ENCODE results near the gene PHF14. TPM values are rescaled to one million over a fixed set of nuclear protein-coding genes. Genes with fewer than 3 reads are reported as not detected.

PHF14 gene
- total and polyA plus RNA-seq, 2 donors (not counting 1 experiment from before 2014, with no cell fraction given): 9.6 to 43.7 TPM

GRCh38 chr7:11127114-11127785 lies 153.6 kb downstream of the PHF14 start:
- Mint-ChIP-seq H3K4me1 (peaks cover 9% of the 10 kb centered on the region), H3K27me3 (no peaks in the 10 kb centered on the region), H3K4me3 (no peak overlapping the region), H3K27ac (no peak overlapping the region), H3K9me3 (ENCODE audit: insufficient read depth) (no peaks in the 10 kb centered on the region)
- intact Hi-C loops (cut with micrococcal nuclease): no loop called here
- H3K36me3 ChIP-seq (replicated peaks in 1 of 2; ENCODE audit: control extremely low read depth in 1 of 2, control insufficient read depth in 1 of 2, extremely low read depth in 1 of 2, insufficient read depth in 2 of 2, low read length in 1 of 2): no peaks in the 10 kb centered on the region
- no peak overlapping the region for H3K4me2 ChIP-seq (replicated peaks; ENCODE audit: low read depth, low read length, poor library complexity, severe bottlenecking)
- no peak overlapping the region for H3K9ac ChIP-seq (ENCODE audit: low read length)
- H2AFZ ChIP-seq (ENCODE audit: insufficient read depth, low read depth, low read length, poor library complexity, severe bottlenecking): no peak overlapping the region
- H3K27me3 ChIP-seq (replicated peaks in 1 of 4; ENCODE audit: control extremely low read depth in 1 of 4, control insufficient read depth in 3 of 4, insufficient read depth in 4 of 4, low read length in 3 of 4): no peaks in the 10 kb centered on the region
- H3K4me3 ChIP-seq (ENCODE audit: control extremely low read depth in 1 of 5, extremely low read depth in 1 of 5, insufficient read depth in 1 of 5, low read depth in 2 of 5, low read length in 4 of 5): no peak overlapping the region
- TF ChIP-seq EZH2 (IDR thresholded peaks at IDR 0.05; ENCODE audit: borderline replicate concordance, insufficient read depth, low read depth, low read length, poor library complexity, severe bottlenecking) (no peak), CTCF (IDR thresholded peaks at IDR 0.05) (no peak)
- CTCF ChIA-PET: no interaction called here
- H3K9me3 ChIP-seq (ENCODE audit: control extremely low read depth in 1 of 3, control insufficient read depth in 2 of 3, insufficient read depth in 1 of 3, low read length in 2 of 3): no peaks in the 10 kb centered on the region
- no peaks in the 10 kb centered on the region for H4K20me1 ChIP-seq (ENCODE audit: control insufficient read depth, insufficient read depth, low read length, poor library complexity, severe bottlenecking)
- WGBS (ENCODE audit: insufficient coverage): 57% methylated on average over 3 of the region's 3 CpGs
- no peak overlapping the region for H3K27ac ChIP-seq (ENCODE audit: low read length in 2 of 2)
- POLR2A ChIA-PET: no interaction called here
- DNase-seq (no peak), ATAC-seq (ENCODE audit: low read depth) (no peak)
- no peaks in the 10 kb centered on the region for H3K4me1 ChIP-seq (ENCODE audit: control insufficient read depth in 2 of 2, insufficient read depth in 2 of 2, low read length in 2 of 2)
- no peaks in the 10 kb centered on the region for H3K79me2 ChIP-seq (ENCODE audit: control insufficient read depth, insufficient read depth, low read length)

- Histone ChIP-seq H2AFZ (ENCODE audit: insufficient read depth, low read depth, low read length, poor library complexity, severe bottlenecking) (no peak overlapping the region), H3K36me3 (replicated peaks in 1 of 2; ENCODE audit: control extremely low read depth in 1 of 2, control insufficient read depth in 1 of 2, extremely low read depth in 1 of 2, insufficient read depth in 2 of 2, low read length in 1 of 2) (no peaks in the 10 kb centered on the region), H3K27me3 (replicated peaks in 1 of 4; ENCODE audit: control extremely low read depth in 1 of 4, control insufficient read depth in 3 of 4, insufficient read depth in 4 of 4, low read length in 3 of 4) (no peaks in the 10 kb centered on the region), H4K20me1 (ENCODE audit: control insufficient read depth, insufficient read depth, low read length, poor library complexity, severe bottlenecking) (no peaks in the 10 kb centered on the region), H3K27ac (ENCODE audit: low read length in 2 of 2) (no peak overlapping the region), H3K4me3 (ENCODE audit: control extremely low read depth in 1 of 5, extremely low read depth in 1 of 5, insufficient read depth in 1 of 5, low read depth in 2 of 5, low read length in 4 of 5) (no peak overlapping the region), H3K4me2 (replicated peaks; ENCODE audit: low read depth, low read length, poor library complexity, severe bottlenecking) (no peak overlapping the region), H3K9ac (ENCODE audit: low read length) (no peak overlapping the region), H3K9me3 (ENCODE audit: control extremely low read depth in 1 of 3, control insufficient read depth in 2 of 3, insufficient read depth in 1 of 3, low read length in 2 of 3) (no peaks in the 10 kb centered on the region), H3K79me2 (ENCODE audit: control insufficient read depth, insufficient read depth, low read length) (no peaks in the 10 kb centered on the region), H3K4me1 (ENCODE audit: control insufficient read depth in 2 of 2, insufficient read depth in 2 of 2, low read length in 2 of 2) (no peaks in the 10 kb centered on the region)
- Mint-ChIP-seq H3K9me3 (ENCODE audit: insufficient read depth) (no peaks in the 10 kb centered on the region), H3K4me3 (no peak overlapping the region), H3K4me1 (peaks cover 9% of the 10 kb centered on the region), H3K27ac (no peak overlapping the region), H3K27me3 (no peaks in the 10 kb centered on the region)
- TF ChIP-seq CTCF (IDR thresholded peaks at IDR 0.05) (no peak), EZH2 (IDR thresholded peaks at IDR 0.05; ENCODE audit: borderline replicate concordance, insufficient read depth, low read depth, low read length, poor library complexity, severe bottlenecking) (no peak)
- intact Hi-C loops (cut with micrococcal nuclease): no loop called here
- ChIA-PET CTCF (no interaction called here), POLR2A (no interaction called here)
- DNase-seq: no peak
- ATAC-seq (ENCODE audit: low read depth): no peak
Measured at GRCh38 chr7:11127988-11128387, 154.3 kb downstream of the PHF14 start.
